HepG2 (cell line): ENCODE measurements around the gene SETD1B. TPM values are rescaled to one million over a fixed set of nuclear protein-coding genes. Genes with fewer than 3 reads are reported as not detected.

Experiments used
- ATAC-seq: fragments of 200-7000 bp; cut with Tn5 transposase; 3 replicates; pipeline ENCODE4 v1.9.1; 2020; ENCODE audit warnings: mild to moderate bottlenecking, moderate library complexity
- BruUV-seq: library from RNA; stranded (reverse); fragments of 400-500 nt; replicated peaks from 2 replicates; lab custom pipeline; 2021; lab: Mats Ljungman, UMichigan
- CTCF ChIA-PET: fragments of 300-600 bp; formaldehyde crosslinking; extraction: SDS; loops from one replicate; lab custom pipeline; 2021; ENCODE audit warnings: low total read pairs, inconsistent platforms, low intra/inter-chr PET ratio; lab: Yijun Ruan, JAX
- POLR2A ChIA-PET: fragments of 350-600 bp; sonication (Branson Sonifier 250); formaldehyde crosslinking; loops from one replicate; lab custom pipeline; 2020; ENCODE audit warnings: antibody characterized with exemption, inconsistent platforms; lab: Yijun Ruan, JAX
- DNase-seq: peaks from one replicate; pipeline ENCODE4 v3.0.0-alpha.2; 2015; ENCODE audit warnings: low spot score
- FAIRE-seq: peaks from 3 replicates; lab custom pipeline; 2011; peaks lifted over from hg19 to GRCh38; lab: Jason Lieb, UNC
- H2AFZ ChIP-seq: one replicate; pipeline ENCODE4 v1.6.1; 2011; ENCODE audit warnings: low read length, inconsistent platforms
- H3K27ac ChIP-seq: fragments of 300-600 bp; 3 replicates; pipeline ENCODE4 v1.8.0; 2011; ENCODE audit warnings: mixed run types, mild to moderate bottlenecking, mixed read lengths, low read length, inconsistent platforms; ENCODE audit not compliant: insufficient read depth; ENCODE audit errors: extremely low read length
- H3K27me3 ChIP-seq, 2 experiments: fragments of 200-600 bp in 1 of 2; 2 replicates in 1 of 2; 3 replicates in 1 of 2; pipeline versions ENCODE4 v1.6.0 to v1.8.0; 2011; ENCODE audit warnings: low read length in 2 of 2, mild to moderate bottlenecking in 2 of 2, moderate library complexity in 2 of 2, inconsistent platforms in 1 of 2; ENCODE audit not compliant: insufficient read depth in 2 of 2, control insufficient read depth in 1 of 2
- H3K36me3 ChIP-seq, 2 experiments: fragments of 200-600 bp in 1 of 2; replicated peaks in 1 of 2; 2 replicates in 1 of 2; 3 replicates in 1 of 2; pipeline versions ENCODE4 v1.5.1 to v1.8.0; 2011; ENCODE audit warnings: low read length in 2 of 2, inconsistent platforms in 1 of 2; ENCODE audit not compliant: insufficient read depth in 2 of 2, control insufficient read depth in 1 of 2
- H3K4me1 ChIP-seq: 2 replicates; pipeline ENCODE4 v1.5.1; 2012; ENCODE audit warnings: low read length, inconsistent platforms; ENCODE audit not compliant: insufficient read depth
- H3K4me2 ChIP-seq: 2 replicates; pipeline ENCODE4 v1.6.0; 2011; ENCODE audit warnings: low read depth, low read length, inconsistent platforms
- H3K4me3 ChIP-seq, 3 experiments: fragments of 200-600 bp in 1 of 3; sonication (generic), shearing (Covaris generic) in 1 of 3; replicated peaks in 1 of 3; 2 replicates each; pipeline ENCODE4 v1.5.1; 2011 to 2016; ENCODE audit warnings: low read length in 3 of 3, inconsistent platforms in 2 of 3, low read depth in 2 of 3, mild to moderate bottlenecking in 2 of 3, control low read depth in 1 of 3, mixed read lengths in 1 of 3; ENCODE audit not compliant: insufficient read depth in 1 of 3
- H3K79me2 ChIP-seq: one replicate; pipeline ENCODE4 v1.6.1; 2011; ENCODE audit warnings: low read length, inconsistent platforms; ENCODE audit not compliant: insufficient read depth
- H3K9ac ChIP-seq: 2 replicates; pipeline ENCODE4 v1.6.0; 2011; ENCODE audit warnings: mild to moderate bottlenecking, low read depth, low read length, inconsistent platforms; ENCODE audit not compliant: insufficient read depth
- H3K9me3 ChIP-seq: 2 replicates; pipeline ENCODE4 v1.5.1; 2012; ENCODE audit warnings: mild to moderate bottlenecking, low read length
- H4K20me1 ChIP-seq: 2 replicates; pipeline ENCODE4 v1.6.0; 2011; ENCODE audit warnings: inconsistent platforms, mild to moderate bottlenecking, low read length, moderate library complexity; ENCODE audit not compliant: insufficient read depth
- ASH2L ChIP-seq: fragments of 300-600, 200-600 bp; sonication (generic); IDR thresholded peaks from 2 replicates; pipeline ENCODE4 v1.7.0; 2017; ENCODE audit warnings: low read depth, mild to moderate bottlenecking, moderate library complexity, mixed read lengths, low read length; ENCODE audit not compliant: insufficient read length
- DZIP1 ChIP-seq: sonication (generic); formaldehyde crosslinking; IDR thresholded peaks from 2 replicates; pipeline ENCODE4 v1.5.0; 2020; ENCODE audit warnings: mild to moderate bottlenecking, missing genetic modification reagents
- EP300 ChIP-seq, 3 experiments: sonication (generic) in 1 of 3; formaldehyde crosslinking in 1 of 3; IDR thresholded peaks; 2 replicates each; pipeline versions ENCODE4 v1.5.1 to v1.6.1; 2011 to 2020; ENCODE audit warnings: low read depth in 2 of 3, low read length in 2 of 3, borderline replicate concordance in 1 of 3, improper control_type of control experiment in 1 of 3, mild to moderate bottlenecking in 1 of 3, missing genetic modification reagents in 1 of 3, moderate library complexity in 1 of 3
- HDAC2 ChIP-seq: sonication (generic); formaldehyde crosslinking; IDR thresholded peaks from 2 replicates; pipeline ENCODE4 v1.4.0; 2020; ENCODE audit warnings: missing genetic modification reagents
- PAXIP1 ChIP-seq: sonication (generic); formaldehyde crosslinking; conservative IDR thresholded peaks from 2 replicates; pipeline ENCODE4 v1.4.0; 2020; ENCODE audit warnings: mild to moderate bottlenecking, missing genetic modification reagents, moderate library complexity
- RELA ChIP-seq: sonication (generic); formaldehyde crosslinking; IDR thresholded peaks from 2 replicates; pipeline ENCODE4 v1.4.0; 2020; ENCODE audit warnings: missing genetic modification reagents
- SIX1 ChIP-seq: sonication (generic); formaldehyde crosslinking; IDR thresholded peaks from 2 replicates; pipeline ENCODE4 v1.4.0; 2020; ENCODE audit warnings: missing genetic modification reagents, borderline replicate concordance
- ZNF362 ChIP-seq: sonication (generic); formaldehyde crosslinking; IDR thresholded peaks from 2 replicates; pipeline ENCODE4 v1.4.0; 2020; ENCODE audit warnings: missing genetic modification reagents, mild to moderate bottlenecking, borderline replicate concordance
- WGBS: methylation state at CpG from one replicate; pipeline ENCODE4 v1.1.6; 2017; ENCODE audit warnings: low lambda C conversion rate; 5-methylcytosine and 5-hydroxymethylcytosine counted together
- in situ Hi-C: cut with HindIII; loops from 2 replicates; pipeline ENCODE4 v1.10.0; 2017; ENCODE audit warnings: low pct_unique_long_range_greater_than_20kb; ENCODE audit not compliant: extremely low pct_ligation_motif_present
- intact Hi-C: fragments of 100-400 bp; cut with micrococcal nuclease; formaldehyde crosslinking; loops from one replicate; pipeline ENCODE4 v1.10.0; 2022; ENCODE audit not compliant: unreplicated experiment
- polyA plus RNA-seq, 8 experiments: library from polyadenylated mRNA; depleted of rRNA in 3 of 8; stranded (reverse) in 7 of 8; unstranded in 1 of 8; fragments of >200 nt; fragmentation: Illumina TruSeq in 4 of 8; extraction: Trizol in 4 of 8; gene quantifications; 2 replicates each; pipeline versions ENCODE4 v1.2.1 to v1.2.3, GENCODE V29; 2011 to 2016; ENCODE audit warnings: low read depth in 4 of 8, missing spikeins in 1 of 8, mixed read lengths in 1 of 8; ENCODE audit not compliant: insufficient read depth in 1 of 8
- total RNA-seq, 5 experiments: library from RNA; depleted of rRNA; stranded (reverse); fragments of >200 nt; fragmentation: Illumina TruSeq; extraction: Trizol; gene quantifications; 2 replicates each; pipeline ENCODE4 v1.2.3, GENCODE V29; 2016; ENCODE audit warnings: low read depth in 1 of 5
- TF ChIP-seq, protein P1 (sequence below): sonication (generic); formaldehyde crosslinking; conservative IDR thresholded peaks from 2 replicates; pipeline ENCODE4 v1.8.0; 2022; ENCODE audit warnings: missing genetic modification reagents

SETD1B gene
- total and polyA plus RNA-seq, 2 of the 13 experiments (the other 11 are each of a cell fraction or from before 2014, with no cell fraction given), result 1.1 to 1.4 TPM

DNA sequence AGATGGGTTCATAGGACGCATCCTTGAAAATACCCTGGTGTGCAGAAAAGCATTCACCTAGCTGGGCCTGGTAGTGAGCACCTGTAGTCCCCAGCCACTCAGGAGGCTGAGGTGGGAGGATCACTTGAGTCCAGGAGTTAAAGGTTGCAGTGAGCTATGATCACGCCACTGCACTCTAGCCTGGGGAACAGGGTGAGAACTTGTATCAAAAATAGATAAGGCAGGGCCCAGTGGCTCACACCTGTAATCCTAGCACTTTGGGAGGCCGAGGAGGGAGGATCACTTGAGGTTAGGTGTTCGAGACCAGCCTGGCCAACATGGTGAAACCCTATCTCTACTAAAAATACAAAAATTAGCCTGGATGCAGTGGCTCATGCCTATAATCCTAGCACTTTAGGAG is 56.9 kb downstream of the SETD1B start (continued):
- TF ChIP-seq DZIP1, result 0 out of 2 replicates have a peak, but pooled peaks have one; percentile 36

DNA sequence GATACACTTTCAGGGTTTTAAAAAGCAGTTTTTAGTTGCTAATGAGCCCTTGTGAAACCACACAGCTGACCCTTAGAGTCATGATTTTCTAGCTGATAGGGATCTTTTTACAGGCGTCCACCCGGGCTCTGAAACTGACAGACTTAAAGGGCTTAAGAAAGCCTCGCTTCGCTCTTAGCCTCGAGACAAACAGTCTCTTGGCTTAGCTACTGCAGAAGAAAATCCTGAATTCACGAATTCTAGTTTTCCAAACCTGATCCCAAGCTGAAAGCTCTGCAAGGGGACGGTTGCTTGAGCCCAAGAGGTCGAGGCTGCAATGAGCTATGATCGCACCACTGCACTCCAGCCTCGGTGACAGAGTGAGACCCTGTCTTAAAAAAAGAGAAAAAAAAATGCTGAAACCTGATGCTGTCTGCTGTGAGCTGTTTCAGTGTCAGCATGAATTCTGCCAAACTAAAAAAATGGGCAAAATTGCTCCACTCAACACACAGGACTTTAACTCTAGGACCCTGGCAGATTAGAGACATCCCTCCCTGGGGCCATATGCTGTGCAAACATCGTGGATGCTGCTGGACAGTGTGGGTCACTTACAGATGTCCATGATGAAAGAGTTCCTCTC is 57.9 kb downstream of the SETD1B start:
- FAIRE-seq, result peak; percentile 66
- Histone ChIP-seq H3K27me3 (no peaks in the 10 kb centered on the region; a peak in 1 of 5 replicates), H4K20me1 (no peaks in the 10 kb centered on the region), H3K27ac (peak overlapping the region; percentile 78), H3K9me3 (no peaks in the 10 kb centered on the region), H3K9ac (peak overlapping the region; percentile 47), H3K4me1 (peaks cover 70% of the 10 kb centered on the region), H3K4me2 (peak overlapping the region; percentile 72), H2AFZ (no peak overlapping the region), H3K79me2 (peaks cover 10% of the 10 kb centered on the region), H3K36me3 (no peaks in the 10 kb centered on the region), H3K4me3 (peak overlapping the region in 1 of 3 experiments; percentile 32; a peak in 1 of 6 replicates)
- no peak for ATAC-seq
- in situ Hi-C loops, result no loop called here
- ChIA-PET POLR2A (interaction anchor here (0.7 to 6.4 kb wide), 6 partner anchors 11 to 66 kb away, joined by 3 to 52 read pairs (median 6); partner anchors contain the start of genes PSMD9 and SETD1B), CTCF (no interaction called here)
- WGBS, result 12% methylated on average over 11 of the region's 11 CpGs
- DNase-seq, result peak; percentile 45
- intact Hi-C loops, result no loop called here
- no TSS peak for BruUV-seq
- TF ChIP-seq, protein P1, sequence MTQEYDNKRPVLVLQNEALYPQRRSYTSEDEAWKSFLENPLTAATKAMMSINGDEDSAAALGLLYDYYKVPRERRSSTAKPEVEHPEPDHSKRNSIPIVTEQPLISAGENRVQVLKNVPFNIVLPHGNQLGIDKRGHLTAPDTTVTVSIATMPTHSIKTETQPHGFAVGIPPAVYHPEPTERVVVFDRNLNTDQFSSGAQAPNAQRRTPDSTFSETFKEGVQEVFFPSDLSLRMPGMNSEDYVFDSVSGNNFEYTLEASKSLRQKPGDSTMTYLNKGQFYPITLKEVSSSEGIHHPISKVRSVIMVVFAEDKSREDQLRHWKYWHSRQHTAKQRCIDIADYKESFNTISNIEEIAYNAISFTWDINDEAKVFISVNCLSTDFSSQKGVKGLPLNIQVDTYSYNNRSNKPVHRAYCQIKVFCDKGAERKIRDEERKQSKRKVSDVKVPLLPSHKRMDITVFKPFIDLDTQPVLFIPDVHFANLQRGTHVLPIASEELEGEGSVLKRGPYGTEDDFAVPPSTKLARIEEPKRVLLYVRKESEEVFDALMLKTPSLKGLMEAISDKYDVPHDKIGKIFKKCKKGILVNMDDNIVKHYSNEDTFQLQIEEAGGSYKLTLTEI (CRISPR knock-in tag), result no peak
- 0 out of 2 replicates have a peak, but pooled peaks have one; percentile 35 for TF ChIP-seq HDAC2
- TF ChIP-seq ASH2L, result no peak
- peak; percentile 49; the same call in 1 of the 2 replicates for TF ChIP-seq ZNF362 (CRISPR knock-in tag)
- TF ChIP-seq PAXIP1 (CRISPR knock-in tag), result peak; percentile 33; the same call in 1 of the 2 replicates
- no peak for TF ChIP-seq RELA
- peak; percentile 35; the same call in 1 of the 2 replicates for TF ChIP-seq SIX1 (CRISPR knock-in tag)
- TF ChIP-seq EP300 (IDR thresholded peaks at IDR 0.05; ENCODE audit: low read depth in 2 of 2, low read length in 2 of 2), result peak in 1 of 2 experiments; percentile 21; a peak in 1 of 4 replicates
- no peak for TF ChIP-seq EP300 (CRISPR knock-in tag; IDR thresholded peaks at IDR 0.05; ENCODE audit: borderline replicate concordance)
